PFSK-1 (cell line): ENCODE data around the gene EFHD2.

Source experiments
- FOXP2 ChIP-seq: optimal IDR thresholded peaks from 2 replicates; pipeline ENCODE3; 2011; ENCODE audit warnings: borderline replicate concordance, control low read depth, inconsistent platforms; ENCODE audit not compliant: insufficient read depth; ENCODE audit errors: extremely low read length, extremely low read depth
- POLR2AphosphoS5 ChIP-seq: IDR thresholded peaks from 2 replicates; pipeline ENCODE4 v1.6.1; 2012; ENCODE audit warnings: low read depth, mild to moderate bottlenecking, control low read depth, low read length, moderate library complexity
- SIN3A ChIP-seq: IDR thresholded peaks from 2 replicates; pipeline ENCODE4 v1.6.1; 2012; ENCODE audit warnings: mild to moderate bottlenecking, low read length, moderate library complexity, borderline replicate concordance; ENCODE audit not compliant: insufficient read depth
- TAF1 ChIP-seq: IDR thresholded peaks from 2 replicates; pipeline ENCODE4 v1.6.1; 2012; ENCODE audit warnings: low read length, control low read depth, borderline replicate concordance; ENCODE audit not compliant: insufficient read depth
- TF ChIP-seq, protein P1 (sequence below), 2 experiments: IDR thresholded peaks; 2 replicates each; pipeline versions ENCODE4 v1.6.1 to v1.8.0; 2011 to 2012; ENCODE audit warnings: low read depth in 2 of 2, low read length in 2 of 2, control low read depth in 1 of 2, inconsistent platforms in 1 of 2, mild to moderate bottlenecking in 1 of 2, moderate library complexity in 1 of 2; ENCODE audit not compliant: insufficient read depth in 1 of 2

The EFHD2 gene

DNA sequence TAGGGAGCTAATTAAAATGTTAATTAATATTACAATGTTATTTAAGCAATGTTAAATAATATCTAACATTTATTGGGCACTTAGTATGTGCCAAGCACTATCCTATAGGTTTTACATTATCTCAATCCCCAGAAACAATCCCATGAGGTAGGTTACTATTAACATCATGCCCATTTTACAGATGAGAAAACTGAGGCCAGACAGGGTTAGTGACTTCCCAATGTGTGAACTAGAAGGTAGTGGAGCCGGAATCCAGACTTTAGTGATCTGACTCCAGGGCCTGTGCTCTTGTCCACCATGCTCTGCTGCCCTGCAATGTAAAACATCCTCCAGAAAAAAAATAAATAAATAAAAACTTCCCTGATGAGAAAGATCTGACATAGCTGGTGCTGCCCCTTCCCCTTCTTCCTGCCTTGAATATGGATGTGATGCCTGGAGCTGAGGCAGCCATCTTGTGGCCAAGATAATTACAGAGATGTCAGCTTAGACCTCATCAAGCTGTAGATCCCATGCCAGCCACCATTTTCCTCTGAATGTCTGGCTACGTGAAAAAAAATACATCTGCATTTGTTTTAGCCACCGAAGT lies 39.3 kb downstream of the EFHD2 start:
- TF ChIP-seq TAF1 (no peak), POLR2AphosphoS5 (no peak), FOXP2 (no peak), SIN3A (no peak)
- TF ChIP-seq, protein P1, sequence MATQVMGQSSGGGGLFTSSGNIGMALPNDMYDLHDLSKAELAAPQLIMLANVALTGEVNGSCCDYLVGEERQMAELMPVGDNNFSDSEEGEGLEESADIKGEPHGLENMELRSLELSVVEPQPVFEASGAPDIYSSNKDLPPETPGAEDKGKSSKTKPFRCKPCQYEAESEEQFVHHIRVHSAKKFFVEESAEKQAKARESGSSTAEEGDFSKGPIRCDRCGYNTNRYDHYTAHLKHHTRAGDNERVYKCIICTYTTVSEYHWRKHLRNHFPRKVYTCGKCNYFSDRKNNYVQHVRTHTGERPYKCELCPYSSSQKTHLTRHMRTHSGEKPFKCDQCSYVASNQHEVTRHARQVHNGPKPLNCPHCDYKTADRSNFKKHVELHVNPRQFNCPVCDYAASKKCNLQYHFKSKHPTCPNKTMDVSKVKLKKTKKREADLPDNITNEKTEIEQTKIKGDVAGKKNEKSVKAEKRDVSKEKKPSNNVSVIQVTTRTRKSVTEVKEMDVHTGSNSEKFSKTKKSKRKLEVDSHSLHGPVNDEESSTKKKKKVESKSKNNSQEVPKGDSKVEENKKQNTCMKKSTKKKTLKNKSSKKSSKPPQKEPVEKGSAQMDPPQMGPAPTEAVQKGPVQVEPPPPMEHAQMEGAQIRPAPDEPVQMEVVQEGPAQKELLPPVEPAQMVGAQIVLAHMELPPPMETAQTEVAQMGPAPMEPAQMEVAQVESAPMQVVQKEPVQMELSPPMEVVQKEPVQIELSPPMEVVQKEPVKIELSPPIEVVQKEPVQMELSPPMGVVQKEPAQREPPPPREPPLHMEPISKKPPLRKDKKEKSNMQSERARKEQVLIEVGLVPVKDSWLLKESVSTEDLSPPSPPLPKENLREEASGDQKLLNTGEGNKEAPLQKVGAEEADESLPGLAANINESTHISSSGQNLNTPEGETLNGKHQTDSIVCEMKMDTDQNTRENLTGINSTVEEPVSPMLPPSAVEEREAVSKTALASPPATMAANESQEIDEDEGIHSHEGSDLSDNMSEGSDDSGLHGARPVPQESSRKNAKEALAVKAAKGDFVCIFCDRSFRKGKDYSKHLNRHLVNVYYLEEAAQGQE (IDR thresholded peaks at IDR 0.05; ENCODE audit: insufficient read depth in 1 of 2, low read depth in 2 of 2, low read length in 2 of 2) = no peak

DNA sequence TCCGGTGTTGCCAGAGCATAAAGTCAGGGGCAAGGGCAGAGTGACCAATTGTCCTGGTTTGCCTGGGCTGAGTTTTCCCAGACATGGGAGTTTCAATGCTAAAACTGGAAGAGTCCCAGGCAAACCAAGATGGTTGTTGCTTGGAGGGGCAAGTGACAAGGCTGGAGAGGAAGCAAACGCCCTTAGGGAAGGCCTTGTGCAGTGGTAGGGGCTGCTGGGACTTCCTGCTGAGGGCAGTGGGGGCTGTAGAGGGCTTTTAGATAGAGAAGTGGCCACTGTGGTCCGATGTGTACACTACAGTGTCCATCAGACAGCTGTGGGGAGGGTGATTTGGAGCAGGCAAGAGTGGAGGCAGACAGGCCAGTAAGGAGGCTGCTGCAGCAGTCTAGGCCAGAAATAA lies 39.9 kb downstream of the EFHD2 start:
- TF ChIP-seq TAF1 (no peak), POLR2AphosphoS5 (no peak), SIN3A (no peak), FOXP2 (no peak)
- TF ChIP-seq, protein P1 (IDR thresholded peaks at IDR 0.05; ENCODE audit: insufficient read depth in 1 of 2, low read depth in 2 of 2, low read length in 2 of 2) = no peak

DNA sequence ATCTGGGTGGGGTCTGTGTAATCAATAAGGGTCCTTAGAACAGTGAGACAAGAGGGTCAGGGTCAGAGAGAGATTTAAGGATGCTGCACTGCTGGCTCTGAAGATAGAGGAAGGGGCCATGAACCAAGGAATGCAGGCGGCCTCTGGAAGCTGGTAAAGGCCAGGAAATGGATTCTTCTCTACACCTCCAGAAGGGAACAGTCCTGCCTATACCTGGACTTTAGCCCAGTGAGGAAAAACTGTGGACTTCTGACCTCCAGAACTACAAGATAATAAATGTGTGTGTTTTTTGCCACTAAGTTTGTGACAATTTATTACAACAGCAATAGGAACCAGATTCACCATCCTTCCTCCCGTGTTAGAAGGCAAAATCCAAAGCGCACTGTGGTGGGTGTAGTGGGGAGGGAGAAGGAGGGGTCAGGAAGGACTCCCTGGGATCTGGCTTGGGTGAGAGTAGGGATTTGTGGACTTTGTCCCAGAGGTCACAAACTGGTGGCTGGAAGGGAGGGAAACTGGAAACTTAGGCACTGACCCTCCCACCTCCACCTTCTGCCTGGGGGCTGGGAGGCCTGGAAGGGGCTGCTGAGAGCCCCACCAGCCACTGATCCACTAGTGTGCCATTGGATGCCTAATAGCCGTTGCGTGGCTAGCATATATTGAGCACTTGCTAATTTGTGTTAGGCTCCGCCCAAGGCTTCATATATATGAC lies 41.5 kb downstream of the EFHD2 start:
- TF ChIP-seq, protein P1 (IDR thresholded peaks at IDR 0.05; ENCODE audit: insufficient read depth in 1 of 2, low read depth in 2 of 2, low read length in 2 of 2) = no peak
- TF ChIP-seq POLR2AphosphoS5 = no peak
- TF ChIP-seq FOXP2 = no peak
- TF ChIP-seq SIN3A = no peak
- no peak for TF ChIP-seq TAF1

DNA sequence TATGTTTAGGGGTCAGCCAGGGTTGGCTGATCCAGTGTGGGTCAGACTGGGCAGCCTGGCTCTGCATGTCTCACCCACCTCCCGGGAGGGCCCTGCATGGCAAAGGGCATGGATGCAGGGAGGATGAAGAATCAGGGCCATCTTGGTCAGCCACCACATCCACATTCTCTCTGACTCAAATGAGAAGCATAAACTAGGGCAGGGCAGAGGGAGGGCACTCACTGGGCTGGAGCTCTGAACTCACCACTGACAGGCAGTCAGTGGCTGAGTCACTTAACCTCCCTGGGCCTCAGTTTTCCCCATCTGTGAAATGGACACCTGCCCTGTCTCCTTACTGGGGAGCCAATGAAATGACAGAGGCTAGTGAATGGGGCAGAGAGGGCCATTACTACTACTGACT lies 42.5 kb downstream of the EFHD2 start:
- TF ChIP-seq SIN3A = no peak
- no peak for TF ChIP-seq FOXP2
- TF ChIP-seq POLR2AphosphoS5 = no peak
- TF ChIP-seq TAF1 = no peak
- TF ChIP-seq, protein P1 (IDR thresholded peaks at IDR 0.05; ENCODE audit: insufficient read depth in 1 of 2, low read depth in 2 of 2, low read length in 2 of 2) = no peak
